22Rv1 (cell line): ENCODE results near the gene SCARF2.

Experiments used
- CTCF ChIP-seq: fragments of 450-650 bp; IDR thresholded peaks from 2 replicates; pipeline ENCODE4 v1.5.1; 2017; ENCODE audit warnings: mild to moderate bottlenecking
- ZFX ChIP-seq: fragments of 450-650 bp; IDR thresholded peaks from 2 replicates; pipeline ENCODE4 v1.6.1; 2017; ENCODE audit warnings: antibody characterized with exemption, borderline replicate concordance

DNA sequence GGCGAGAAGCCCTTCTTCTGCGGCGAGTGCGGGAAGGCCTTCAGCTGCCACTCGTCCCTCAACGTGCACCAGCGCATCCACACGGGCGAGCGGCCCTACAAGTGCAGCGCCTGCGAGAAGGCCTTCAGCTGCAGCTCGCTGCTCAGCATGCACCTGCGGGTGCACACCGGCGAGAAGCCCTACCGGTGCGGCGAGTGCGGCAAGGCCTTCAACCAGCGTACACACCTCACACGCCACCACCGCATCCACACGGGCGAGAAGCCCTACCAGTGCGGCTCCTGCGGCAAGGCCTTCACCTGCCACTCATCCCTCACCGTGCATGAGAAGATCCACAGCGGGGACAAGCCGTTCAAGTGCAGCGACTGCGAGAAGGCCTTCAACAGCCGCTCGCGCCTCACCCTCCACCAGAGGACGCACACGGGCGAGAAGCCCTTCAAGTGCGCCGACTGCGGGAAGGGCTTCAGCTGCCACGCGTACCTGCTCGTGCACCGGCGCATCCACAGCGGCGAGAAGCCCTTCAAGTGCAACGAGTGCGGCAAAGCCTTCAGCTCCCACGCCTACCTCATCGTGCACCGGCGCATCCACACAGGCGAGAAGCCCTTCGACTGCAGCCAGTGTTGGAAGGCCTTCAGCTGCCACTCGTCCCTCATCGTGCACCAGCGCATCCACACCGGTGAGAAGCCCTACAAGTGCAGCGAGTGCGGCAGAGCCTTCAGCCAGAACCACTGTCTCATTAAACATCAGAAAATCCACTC lies 31.5 kb downstream of the SCARF2 start:
- TF ChIP-seq CTCF (no peak), ZFX (no peak)
